T follicular helper cell (primary cell): ENCODE measurements around the gene LTA.
A peak's percentile ranks its signal among the peaks of the same experiment; 100 is the strongest.
"Not testable (repeated sequence)": the region's sequence is repeated elsewhere in the genome, so short reads cannot be mapped to it uniquely, and the experiment has no call there.

Source experiments
- DNase-seq: peaks from one replicate; pipeline ENCODE4 v3.0.0-alpha.2; 2020; ENCODE audit warnings: low read depth

The LTA gene

GRCh38 chr6:31586599-31587281 lies 14.7 kb downstream of the LTA start:
- no peak for DNase-seq

- no peak for DNase-seq
These were observed 16.0 kb downstream of the LTA start for GRCh38 chr6:31587791-31588777.

- DNase-seq, result no peak
These were observed 17.0 kb downstream of the LTA start for GRCh38 chr6:31588871-31589650.

GRCh38 chr6:31590691-31591090 lies 18.6 kb downstream of the LTA start:
- not testable (repeated sequence) for DNase-seq

- DNase-seq, result no peak
These were observed 20.3 kb downstream of the LTA start for GRCh38 chr6:31592396-31592771.

- no peak for DNase-seq
These were observed 24.9 kb downstream of the LTA start for GRCh38 chr6:31597006-31597405.

GRCh38 chr6:31607317-31607716 lies 35.2 kb downstream of the LTA start:
- no peak for DNase-seq

- no peak for DNase-seq
These were observed 37.7 kb downstream of the LTA start for GRCh38 chr6:31609519-31610406.

GRCh38 chr6:31610968-31611367 lies 38.9 kb downstream of the LTA start:
- no peak for DNase-seq

- no peak for DNase-seq
These were observed 42.1 kb downstream of the LTA start for GRCh38 chr6:31614075-31614619.

GRCh38 chr6:31614684-31615578 lies 42.8 kb downstream of the LTA start, which contains the start of gene AIF1:
AIF1 (plus strand) TSS chr6:31615234; CDS start chr6:31615330, 96 bp downstream.
- DNase-seq, result no peak

GRCh38 chr6:31615748-31616147 lies 43.7 kb downstream of the LTA start:
- DNase-seq, result no peak

- DNase-seq, result no peak
These were observed 44.9 kb downstream of the LTA start for GRCh38 chr6:31617010-31617409.

- peak; percentile 95 for DNase-seq
These were observed 47.9 kb downstream of the LTA start for GRCh38 chr6:31619805-31620585.

GRCh38 chr6:31620586-31621319 lies 48.7 kb downstream of the LTA start, which contains the start of gene PRRC2A:
PRRC2A (plus strand) TSS chr6:31620715; CDS start chr6:31622790, 2,075 bp downstream.
- peak; percentile 73 for DNase-seq

GRCh38 chr6:31621320-31621939 lies 49.3 kb downstream of the LTA start:
- no peak for DNase-seq

GRCh38 chr6:31621991-31622390 lies 49.9 kb downstream of the LTA start:
- DNase-seq, result no peak

GRCh38 chr6:31622684-31623091 lies 50.6 kb downstream of the LTA start:
- DNase-seq, result no peak
